ENCODE data around the gene CTSG. TPM values are rescaled to one million over a fixed set of nuclear protein-coding genes. Genes with fewer than 3 reads are reported as not detected.
A peak's percentile ranks its signal among the peaks of the same experiment; 100 is the strongest.
"Not testable (repeated sequence)": the region's sequence is repeated elsewhere in the genome, so short reads cannot be mapped to it uniquely, and the experiment has no call there.

Gene CTSG
- total RNA-seq, 1 donor from 2014 or later = not detected

GRCh38 chr14:24565766-24566165 is 10.3 kb downstream of the CTSG start:
- no peaks in the 10 kb centered on the region for H3K36me3 ChIP-seq (ENCODE audit: control insufficient read depth, insufficient read depth, low read length)
- TF ChIP-seq, protein P1, sequence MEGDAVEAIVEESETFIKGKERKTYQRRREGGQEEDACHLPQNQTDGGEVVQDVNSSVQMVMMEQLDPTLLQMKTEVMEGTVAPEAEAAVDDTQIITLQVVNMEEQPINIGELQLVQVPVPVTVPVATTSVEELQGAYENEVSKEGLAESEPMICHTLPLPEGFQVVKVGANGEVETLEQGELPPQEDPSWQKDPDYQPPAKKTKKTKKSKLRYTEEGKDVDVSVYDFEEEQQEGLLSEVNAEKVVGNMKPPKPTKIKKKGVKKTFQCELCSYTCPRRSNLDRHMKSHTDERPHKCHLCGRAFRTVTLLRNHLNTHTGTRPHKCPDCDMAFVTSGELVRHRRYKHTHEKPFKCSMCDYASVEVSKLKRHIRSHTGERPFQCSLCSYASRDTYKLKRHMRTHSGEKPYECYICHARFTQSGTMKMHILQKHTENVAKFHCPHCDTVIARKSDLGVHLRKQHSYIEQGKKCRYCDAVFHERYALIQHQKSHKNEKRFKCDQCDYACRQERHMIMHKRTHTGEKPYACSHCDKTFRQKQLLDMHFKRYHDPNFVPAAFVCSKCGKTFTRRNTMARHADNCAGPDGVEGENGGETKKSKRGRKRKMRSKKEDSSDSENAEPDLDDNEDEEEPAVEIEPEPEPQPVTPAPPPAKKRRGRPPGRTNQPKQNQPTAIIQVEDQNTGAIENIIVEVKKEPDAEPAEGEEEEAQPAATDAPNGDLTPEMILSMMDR (IDR thresholded peaks at IDR 0.05; ENCODE audit: insufficient read depth, low read length, poor library complexity, severe bottlenecking) = no peak
- H3K27me3 ChIP-seq (ENCODE audit: control insufficient read depth, insufficient read depth, low read length) = no peaks in the 10 kb centered on the region
- no peak overlapping the region for H3K4me3 ChIP-seq (ENCODE audit: low read depth, low read length)
- no peak for DNase-seq (ENCODE audit: low read depth)

- Histone ChIP-seq H3K27me3 (ENCODE audit: control insufficient read depth, insufficient read depth, low read length) (no peaks in the 10 kb centered on the region), H3K4me3 (ENCODE audit: low read depth, low read length) (no peak overlapping the region), H3K36me3 (ENCODE audit: control insufficient read depth, insufficient read depth, low read length) (no peaks in the 10 kb centered on the region)
- TF ChIP-seq, protein P1 (IDR thresholded peaks at IDR 0.05; ENCODE audit: insufficient read depth, low read length, poor library complexity, severe bottlenecking) = no peak
- DNase-seq (ENCODE audit: low read depth) = no peak
Measured at GRCh38 chr14:24563505-24563904, 12.5 kb downstream of the CTSG start.

GRCh38 chr14:24556756-24557155 is 19.3 kb downstream of the CTSG start:
- TF ChIP-seq, protein P1 (IDR thresholded peaks at IDR 0.05; ENCODE audit: insufficient read depth, low read length, poor library complexity, severe bottlenecking) = no peak
- no peaks in the 10 kb centered on the region for H3K36me3 ChIP-seq (ENCODE audit: control insufficient read depth, insufficient read depth, low read length)
- H3K27me3 ChIP-seq (ENCODE audit: control insufficient read depth, insufficient read depth, low read length) = no peaks in the 10 kb centered on the region
- peak; percentile 39 for DNase-seq (ENCODE audit: low read depth)
- no peak overlapping the region for H3K4me3 ChIP-seq (ENCODE audit: low read depth, low read length)

DNA sequence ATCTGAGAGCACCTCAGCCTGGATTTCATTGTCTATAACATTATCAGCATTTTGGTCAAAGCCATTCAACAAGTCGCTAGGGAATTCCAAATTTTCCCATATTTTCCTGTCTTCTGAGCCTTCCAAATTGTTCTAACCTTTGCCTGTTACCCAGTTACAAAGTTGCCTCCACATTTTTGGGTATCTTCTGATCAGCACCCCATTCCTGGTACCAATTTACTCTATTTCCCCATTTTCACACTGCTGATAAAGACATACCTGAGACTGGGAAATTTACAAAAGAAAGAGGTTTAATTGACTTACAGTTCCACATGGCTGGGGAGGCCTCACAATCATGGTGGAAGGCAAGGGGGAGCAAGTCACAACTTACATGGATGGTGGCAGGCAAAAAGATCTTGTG is 27.0 kb downstream of the CTSG start:
- not testable (repeated sequence) for H3K36me3 ChIP-seq (ENCODE audit: control insufficient read depth, insufficient read depth, low read length); H3K27me3 ChIP-seq (ENCODE audit: control insufficient read depth, insufficient read depth, low read length); H3K4me3 ChIP-seq (ENCODE audit: low read depth, low read length); DNase-seq (ENCODE audit: low read depth)

- DNase-seq (ENCODE audit: low read depth) = no peak
- no peaks in the 10 kb centered on the region for H3K36me3 ChIP-seq (ENCODE audit: control insufficient read depth, insufficient read depth, low read length)
- no peaks in the 10 kb centered on the region for H3K27me3 ChIP-seq (ENCODE audit: control insufficient read depth, insufficient read depth, low read length)
- no peak overlapping the region for H3K4me3 ChIP-seq (ENCODE audit: low read depth, low read length)
- TF ChIP-seq, protein P1 (IDR thresholded peaks at IDR 0.05; ENCODE audit: insufficient read depth, low read length, poor library complexity, severe bottlenecking) = no peak
Measured at GRCh38 chr14:24542346-24542936, 33.6 kb downstream of the CTSG start.

GRCh38 chr14:24535737-24536136 is 40.3 kb downstream of the CTSG start:
- H3K36me3 ChIP-seq (ENCODE audit: control insufficient read depth, insufficient read depth, low read length) = no peaks in the 10 kb centered on the region
- no peak overlapping the region for H3K4me3 ChIP-seq (ENCODE audit: low read depth, low read length)
- no peak for DNase-seq (ENCODE audit: low read depth)
- TF ChIP-seq, protein P1 (IDR thresholded peaks at IDR 0.05; ENCODE audit: insufficient read depth, low read length, poor library complexity, severe bottlenecking) = no peak
- H3K27me3 ChIP-seq (ENCODE audit: control insufficient read depth, insufficient read depth, low read length) = no peaks in the 10 kb centered on the region
